GM20000 (cell line): ENCODE data around the gene TEX55.

ENCODE experiments used
- DNase-seq: peaks from one replicate; pipeline ENCODE4 v3.0.0; 2012; ENCODE audit warnings: low spot score
- CTCF ChIP-seq: IDR thresholded peaks from 2 replicates; pipeline ENCODE4 v1.5.1; 2012; ENCODE audit warnings: mild to moderate bottlenecking, control low read depth; ENCODE audit errors: extremely low read depth, missing control alignments

The TEX55 gene

GRCh38 chr3:119170821-119171220 is 24.9 kb downstream of the TEX55 start:
- DNase-seq, result no peak
- TF ChIP-seq CTCF, result no peak

GRCh38 chr3:119173325-119173724 is 27.4 kb downstream of the TEX55 start, which contains the start of gene UPK1B:
Gene UPK1B, plus strand, starts transcription at chr3:119173598. Its CDS starts 13,144 bp downstream, at chr3:119186742.
- no peak for TF ChIP-seq CTCF
- no peak for DNase-seq

- TF ChIP-seq CTCF, result no peak
- DNase-seq, result no peak
Measured at GRCh38 chr3:119175872-119176756, 30.1 kb downstream of the TEX55 start.

GRCh38 chr3:119176778-119177177 is 30.8 kb downstream of the TEX55 start:
- TF ChIP-seq CTCF, result no peak
- no peak for DNase-seq

- TF ChIP-seq CTCF, result no peak
- DNase-seq, result no peak
Measured at GRCh38 chr3:119177321-119177720, 31.4 kb downstream of the TEX55 start.

GRCh38 chr3:119181765-119182164 is 35.8 kb downstream of the TEX55 start:
- no peak for DNase-seq
- no peak for TF ChIP-seq CTCF

GRCh38 chr3:119184111-119184510 is 38.1 kb downstream of the TEX55 start:
- no peak for TF ChIP-seq CTCF
- no peak for DNase-seq
